ENCODE data around the gene PHLDB2. TPM values are rescaled to one million over a fixed set of nuclear protein-coding genes. Genes with fewer than 3 reads are reported as not detected.

PHLDB2 gene
- total RNA-seq, 4 donors from 2014 or later, result 89.5 to 421 (median 186) TPM

- TF ChIP-seq CTCF (IDR thresholded peaks at IDR 0.05), result no peak
- no peak for DNase-seq (ENCODE audit: low spot score)
- peak; percentile 54 for ATAC-seq (ENCODE audit: low FRiP score)
These were observed 15.2 kb downstream of the PHLDB2 start for GRCh38 chr3:111874177-111874820.

- DNase-seq (ENCODE audit: low spot score) (no peak), ATAC-seq (ENCODE audit: low FRiP score) (no peak)
- TF ChIP-seq CTCF (IDR thresholded peaks at IDR 0.05), result no peak
These were observed 22.4 kb downstream of the PHLDB2 start for GRCh38 chr3:111881480-111881879.

- no peak for DNase-seq (ENCODE audit: low spot score)
- TF ChIP-seq CTCF (IDR thresholded peaks at IDR 0.05), result no peak
- no peak for ATAC-seq (ENCODE audit: low FRiP score)
These were observed 23.1 kb downstream of the PHLDB2 start for GRCh38 chr3:111882194-111882593.

- TF ChIP-seq CTCF (IDR thresholded peaks at IDR 0.05), result no peak
- DNase-seq (ENCODE audit: low spot score), result no peak
- no peak for ATAC-seq (ENCODE audit: low FRiP score)
These were observed 23.7 kb downstream of the PHLDB2 start for GRCh38 chr3:111882799-111883198.

GRCh38 chr3:111884411-111885018 is 25.4 kb downstream of the PHLDB2 start:
- DNase-seq (ENCODE audit: low spot score) (no peak), ATAC-seq (ENCODE audit: low FRiP score) (no peak)
- TF ChIP-seq CTCF (IDR thresholded peaks at IDR 0.05), result no peak

GRCh38 chr3:111885578-111885977 is 26.5 kb downstream of the PHLDB2 start:
- no peak for TF ChIP-seq CTCF (IDR thresholded peaks at IDR 0.05)
- ATAC-seq (ENCODE audit: low FRiP score), result no peak
- DNase-seq (ENCODE audit: low spot score), result no peak

- TF ChIP-seq CTCF (IDR thresholded peaks at IDR 0.05), result no peak
- ATAC-seq (ENCODE audit: low FRiP score) (no peak), DNase-seq (ENCODE audit: low spot score) (no peak)
These were observed 31.1 kb downstream of the PHLDB2 start for GRCh38 chr3:111890051-111890580.
